ENCODE results near the gene MPG. TPM values are rescaled to one million over a fixed set of nuclear protein-coding genes. Genes with fewer than 3 reads are reported as not detected.

Gene MPG
- total RNA-seq, 4 donors from 2014 or later, result 70.2 to 120 (median 106) TPM

DNA sequence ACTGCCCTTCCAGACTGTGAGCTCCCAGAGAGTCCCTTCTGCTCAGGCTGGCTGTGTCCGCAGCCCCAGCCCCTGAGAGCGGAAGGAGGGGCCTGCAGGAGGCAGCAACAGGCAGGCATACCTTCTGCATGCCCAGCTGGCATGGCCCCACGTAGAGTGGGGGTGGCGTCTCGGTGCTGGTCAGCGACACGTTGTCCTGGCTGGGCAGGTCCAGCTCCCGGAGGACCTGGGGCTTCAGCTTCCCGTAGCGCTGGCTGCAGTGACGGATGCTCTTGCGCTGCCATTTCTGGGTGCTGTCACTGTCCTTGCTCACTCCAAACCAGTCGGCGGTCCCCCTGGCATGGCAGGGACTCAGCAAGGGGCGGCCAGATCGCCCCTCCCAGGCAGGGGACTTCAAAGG, 14.6 kb upstream of the MPG start:
- Histone ChIP-seq H3K27ac (replicated peaks in 1 of 4) (no peak overlapping the region), H3K36me3 (peaks cover 48 to 68% (median 65%) of the 10 kb centered on the region in 4 donors), H3K4me3 (no peak overlapping the region), H3K27me3 (no peaks in the 10 kb centered on the region), H3K4me1 (peaks cover 29 to 37% (median 33%) of the 10 kb centered on the region in 4 donors), H3K9me3 (no peaks in the 10 kb centered on the region)
- TF ChIP-seq POLR2AphosphoS5 (IDR thresholded peaks at IDR 0.05) (no peak), POLR2A (IDR thresholded peaks at IDR 0.05; ENCODE audit: low read depth) (no peak)
- TF ChIP-seq, protein P1, sequence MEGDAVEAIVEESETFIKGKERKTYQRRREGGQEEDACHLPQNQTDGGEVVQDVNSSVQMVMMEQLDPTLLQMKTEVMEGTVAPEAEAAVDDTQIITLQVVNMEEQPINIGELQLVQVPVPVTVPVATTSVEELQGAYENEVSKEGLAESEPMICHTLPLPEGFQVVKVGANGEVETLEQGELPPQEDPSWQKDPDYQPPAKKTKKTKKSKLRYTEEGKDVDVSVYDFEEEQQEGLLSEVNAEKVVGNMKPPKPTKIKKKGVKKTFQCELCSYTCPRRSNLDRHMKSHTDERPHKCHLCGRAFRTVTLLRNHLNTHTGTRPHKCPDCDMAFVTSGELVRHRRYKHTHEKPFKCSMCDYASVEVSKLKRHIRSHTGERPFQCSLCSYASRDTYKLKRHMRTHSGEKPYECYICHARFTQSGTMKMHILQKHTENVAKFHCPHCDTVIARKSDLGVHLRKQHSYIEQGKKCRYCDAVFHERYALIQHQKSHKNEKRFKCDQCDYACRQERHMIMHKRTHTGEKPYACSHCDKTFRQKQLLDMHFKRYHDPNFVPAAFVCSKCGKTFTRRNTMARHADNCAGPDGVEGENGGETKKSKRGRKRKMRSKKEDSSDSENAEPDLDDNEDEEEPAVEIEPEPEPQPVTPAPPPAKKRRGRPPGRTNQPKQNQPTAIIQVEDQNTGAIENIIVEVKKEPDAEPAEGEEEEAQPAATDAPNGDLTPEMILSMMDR (IDR thresholded peaks at IDR 0.05), result no peak
- 89% methylated on average over 12 of the region's 16 CpGs for WGBS
- DNase-seq (ENCODE audit: extremely low spot score), result no peak
- intact Hi-C loops (cut with DNase I), result no loop called here

DNA sequence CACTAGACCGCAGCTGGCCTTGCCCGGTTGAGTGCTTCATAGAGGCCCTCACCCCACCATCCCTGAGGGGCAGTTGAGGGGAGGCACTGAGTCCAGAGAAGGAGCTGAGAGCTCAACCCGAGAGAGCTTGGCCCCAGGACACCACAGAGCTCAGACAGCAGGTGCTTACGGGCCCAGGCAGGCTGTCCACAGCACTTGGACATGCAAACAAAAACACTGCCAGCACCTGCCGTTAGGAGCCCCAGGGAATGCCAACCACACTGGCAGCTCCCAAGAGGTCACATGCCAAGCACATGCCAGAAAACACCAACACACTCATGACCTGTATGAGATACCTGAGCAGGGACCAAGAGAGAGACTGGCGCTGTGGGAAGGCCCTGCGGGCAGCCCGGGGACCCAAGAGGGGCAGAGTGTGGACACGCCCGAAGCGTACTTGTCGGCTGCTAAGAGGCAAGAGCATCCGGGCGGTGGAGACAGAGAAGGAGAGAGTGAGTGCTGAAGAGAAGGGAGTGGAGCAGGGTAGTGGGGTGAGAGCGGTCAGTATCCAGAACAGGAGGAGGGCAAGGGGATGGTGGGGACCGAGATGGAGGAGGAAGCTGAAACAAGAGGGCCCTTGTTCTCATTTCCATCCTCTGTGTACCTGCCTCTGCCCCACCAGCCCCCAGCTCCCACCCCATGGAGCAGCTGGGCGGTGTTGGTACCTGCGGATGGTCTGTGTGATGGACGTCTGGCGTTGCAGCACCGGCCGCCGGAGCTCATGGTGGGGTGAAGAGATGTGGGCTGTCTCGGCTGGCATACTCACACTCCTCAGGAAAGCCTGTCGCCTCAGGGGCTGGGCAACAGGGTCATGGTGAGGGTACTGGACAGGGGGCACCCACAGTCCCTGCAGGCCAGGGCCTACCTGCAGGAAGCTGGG, 13.8 kb upstream of the MPG start:
- peaks cover 40 to 61% (median 57%) of the 10 kb centered on the region in 4 donors for H3K36me3 ChIP-seq
- no peak for DNase-seq (ENCODE audit: extremely low spot score)
- no peaks in the 10 kb centered on the region for H3K9me3 ChIP-seq
- WGBS, result 95% methylated on average over 20 of the region's 25 CpGs
- H3K27ac ChIP-seq (replicated peaks in 1 of 4), result no peak overlapping the region
- H3K27me3 ChIP-seq, result no peaks in the 10 kb centered on the region
- H3K4me1 ChIP-seq, result peaks cover 37 to 45% (median 41%) of the 10 kb centered on the region in 4 donors
- intact Hi-C loops (cut with DNase I), result no loop called here
- no peak for TF ChIP-seq EP300 (IDR thresholded peaks at IDR 0.05)
- no peak for TF ChIP-seq POLR2A (IDR thresholded peaks at IDR 0.05; ENCODE audit: low read depth)
- TF ChIP-seq, protein P1 (IDR thresholded peaks at IDR 0.05), result no peak
- TF ChIP-seq POLR2AphosphoS5 (IDR thresholded peaks at IDR 0.05), result no peak
- H3K4me3 ChIP-seq, result no peak overlapping the region

DNA sequence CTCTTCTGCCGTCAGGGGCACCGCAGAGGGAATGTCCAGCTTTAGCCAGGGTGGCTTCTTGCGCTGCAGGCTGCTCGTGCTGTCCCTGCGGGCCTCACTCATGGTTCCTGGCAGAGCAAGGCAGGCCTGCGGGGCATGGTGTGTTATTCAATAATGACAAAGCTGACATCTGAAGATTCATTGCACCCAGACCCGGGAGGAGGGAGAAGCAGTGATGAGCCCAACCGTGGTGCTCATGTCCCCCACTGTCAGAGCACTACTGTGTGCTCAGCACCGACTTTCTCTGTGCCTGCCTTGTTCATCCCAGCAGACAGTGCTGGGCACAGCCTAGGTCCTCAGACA, 13.1 kb upstream of the MPG start:
- TF ChIP-seq, protein P1 (IDR thresholded peaks at IDR 0.05), result no peak
- no peak for TF ChIP-seq POLR2A (IDR thresholded peaks at IDR 0.05; ENCODE audit: low read depth)
- no peak for TF ChIP-seq EP300 (IDR thresholded peaks at IDR 0.05)
- TF ChIP-seq POLR2AphosphoS5 (IDR thresholded peaks at IDR 0.05), result no peak
- Histone ChIP-seq H3K4me3 (no peak overlapping the region), H3K36me3 (peaks cover 34 to 54% (median 51%) of the 10 kb centered on the region in 4 donors), H3K4me1 (peaks cover 43 to 52% (median 47%) of the 10 kb centered on the region in 4 donors), H3K27ac (replicated peaks in 1 of 4) (no peak overlapping the region), H3K9me3 (no peaks in the 10 kb centered on the region), H3K27me3 (no peaks in the 10 kb centered on the region)
- intact Hi-C loops (cut with DNase I), result loop anchor here (1.0 kb wide), 1 partner anchor 32 kb away; no protein-coding TSS in a partner anchor
- no peak for DNase-seq (ENCODE audit: extremely low spot score)
- WGBS, result 48% methylated on average over 3 of the region's 9 CpGs

DNA sequence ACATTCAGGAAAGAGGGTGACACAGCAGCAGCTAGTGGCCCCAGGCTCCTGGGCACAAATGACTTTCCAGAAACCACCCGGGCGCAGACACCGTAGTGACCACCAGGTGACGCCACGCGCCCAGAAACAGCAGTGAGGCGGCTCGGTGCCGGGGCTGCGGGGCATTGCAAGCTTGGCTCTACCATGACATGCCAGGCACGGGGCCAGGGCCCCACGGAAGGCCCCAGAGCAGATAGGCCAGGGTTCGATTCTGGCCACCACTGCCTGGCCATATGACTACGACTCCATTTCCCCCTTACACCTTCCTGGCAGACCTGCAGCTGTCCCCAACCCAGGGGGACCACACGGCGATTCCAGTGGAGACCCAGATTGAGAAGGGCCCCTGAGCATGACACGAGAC, 12.3 kb upstream of the MPG start:
- Histone ChIP-seq H3K4me1 (peaks cover 52 to 60% (median 56%) of the 10 kb centered on the region in 4 donors), H3K27ac (replicated peaks in 1 of 4) (no peak overlapping the region), H3K36me3 (peaks cover 33 to 46% (median 43%) of the 10 kb centered on the region in 4 donors), H3K27me3 (no peaks in the 10 kb centered on the region), H3K4me3 (no peak overlapping the region), H3K9me3 (no peaks in the 10 kb centered on the region)
- 14% methylated on average over 17 of the region's 17 CpGs for WGBS
- intact Hi-C loops (cut with DNase I), result loop anchor here (1.0 kb wide), 1 partner anchor 32 kb away; no protein-coding TSS in a partner anchor
- DNase-seq (ENCODE audit: extremely low spot score), result peak; percentile 96
- TF ChIP-seq, protein P1 (IDR thresholded peaks at IDR 0.05), result peak in 2 of 3 experiments; percentile 93 to 94
- peak in 1 of 2 donors; percentile 72 for TF ChIP-seq POLR2AphosphoS5 (IDR thresholded peaks at IDR 0.05)
- TF ChIP-seq EP300 (IDR thresholded peaks at IDR 0.05), result no peak
- no peak for TF ChIP-seq POLR2A (IDR thresholded peaks at IDR 0.05; ENCODE audit: low read depth)

Data from esophagus muscularis mucosa (tissue), 4 donors.